ENCODE data around the gene ALOX5AP. TPM values are rescaled to one million over a fixed set of nuclear protein-coding genes. Genes with fewer than 3 reads are reported as not detected.
A peak's percentile ranks its signal among the peaks of the same experiment; 100 is the strongest.

ALOX5AP gene
- total and polyA plus RNA-seq, 10 of the 15 experiments (the other 5 are each of a cell fraction or from before 2014, with no cell fraction given), result 45.9 to 426 (median 109) TPM

DNA sequence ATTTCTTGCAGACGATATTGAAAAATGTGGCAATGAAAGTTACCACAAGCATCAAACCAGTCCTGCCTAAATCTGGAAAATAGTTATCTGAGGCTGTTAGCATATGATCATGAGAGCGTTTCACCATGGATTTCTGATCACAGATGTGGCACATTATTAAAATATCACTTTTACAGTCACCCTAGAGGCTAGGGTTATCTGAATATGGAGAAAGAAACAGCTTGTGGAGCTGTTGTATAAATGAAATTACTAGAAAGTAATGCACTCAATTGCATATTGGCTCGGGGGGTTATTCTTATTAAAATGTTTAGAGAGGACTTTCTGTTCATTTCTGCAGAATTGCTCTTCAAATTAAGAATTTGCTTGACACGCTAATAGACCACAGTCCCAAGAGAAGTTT lies 35.6 kb downstream of the ALOX5AP start (continued):
- no peak for TF ChIP-seq ESRRA (IDR thresholded peaks at IDR 0.05; ENCODE audit: low read length)
- TF ChIP-seq NFYB (IDR thresholded peaks at IDR 0.05; ENCODE audit: insufficient read depth, low read depth, low read length), result no peak
- TF ChIP-seq DPF2 (IDR thresholded peaks at IDR 0.05), result no peak
- no peak for TF ChIP-seq SREBF2 (IDR thresholded peaks at IDR 0.05; ENCODE audit: low read length)

DNA sequence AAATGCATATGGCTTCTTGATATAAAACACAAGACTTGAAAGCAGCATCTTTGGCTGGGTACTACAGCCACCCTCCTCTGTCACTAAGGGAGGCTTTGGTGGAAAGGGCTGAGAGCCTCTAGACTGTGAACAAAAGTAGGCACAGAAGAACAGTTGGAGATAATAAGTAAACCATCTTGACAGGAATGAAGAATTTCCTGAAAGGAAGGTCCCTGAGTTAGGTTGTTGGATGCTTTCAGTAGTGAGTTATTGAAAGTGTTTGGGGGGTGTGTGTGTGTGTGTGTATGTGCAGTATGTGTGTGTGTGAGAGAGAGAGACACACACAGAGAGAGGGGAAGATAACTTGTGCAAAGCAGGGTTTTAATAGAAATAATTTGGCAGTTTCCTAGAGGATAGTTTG lies 38.2 kb downstream of the ALOX5AP start:
- CTCF ChIA-PET, result no interaction called here
- no TSS peak for BruUV-seq (replicated peaks)
- Histone ChIP-seq H3K79me2 (ENCODE audit: control insufficient read depth, insufficient read depth, low read length) (no peaks in the 10 kb centered on the region), H3K27me3 (replicated peaks in 1 of 2; ENCODE audit: control insufficient read depth in 2 of 2, insufficient read depth in 2 of 2, low read length in 1 of 2) (no peaks in the 10 kb centered on the region), H3K9me3 (replicated peaks; ENCODE audit: control insufficient read depth, insufficient read depth, low read length) (no peaks in the 10 kb centered on the region; the same call in 2 of the 3 replicates), H3K36me3 (ENCODE audit: control insufficient read depth in 2 of 2, insufficient read depth in 2 of 2, low read length in 1 of 2) (no peaks in the 10 kb centered on the region), H3K27ac (ENCODE audit: control insufficient read depth, insufficient read depth) (no peak overlapping the region), H3K4me2 (ENCODE audit: control insufficient read depth, insufficient read depth) (no peak overlapping the region), H4K20me1 (ENCODE audit: control insufficient read depth, insufficient read depth) (no peaks in the 10 kb centered on the region), H3K4me1 (ENCODE audit: control insufficient read depth, insufficient read depth, low read length) (no peaks in the 10 kb centered on the region), H2AFZ (ENCODE audit: control insufficient read depth, low read depth, low read length) (no peak overlapping the region), H3K9ac (ENCODE audit: control insufficient read depth, insufficient read depth, low read length) (no peak overlapping the region), H3K4me3 (no peak overlapping the region)
- intact Hi-C loops (cut with micrococcal nuclease; ENCODE audit: unreplicated experiment) (no loop called here), in situ Hi-C loops (cut with MboI) (no loop called here)
- POLR2A ChIA-PET, result no interaction called here
- ATAC-seq (no peak), FAIRE-seq (no peak), DNase-seq (ENCODE audit: low read depth, low spot score) (no peak)
- SMC1A ChIA-PET (ENCODE audit: uncharacterized antibody, unreplicated experiment), result no interaction called here
- RAD21 ChIA-PET (ENCODE audit: unreplicated experiment), result no interaction called here
- no peak for TF ChIP-seq SMARCA5 (IDR thresholded peaks at IDR 0.05)
- TF ChIP-seq EED (IDR thresholded peaks at IDR 0.05; ENCODE audit: low read depth), result no peak

DNA sequence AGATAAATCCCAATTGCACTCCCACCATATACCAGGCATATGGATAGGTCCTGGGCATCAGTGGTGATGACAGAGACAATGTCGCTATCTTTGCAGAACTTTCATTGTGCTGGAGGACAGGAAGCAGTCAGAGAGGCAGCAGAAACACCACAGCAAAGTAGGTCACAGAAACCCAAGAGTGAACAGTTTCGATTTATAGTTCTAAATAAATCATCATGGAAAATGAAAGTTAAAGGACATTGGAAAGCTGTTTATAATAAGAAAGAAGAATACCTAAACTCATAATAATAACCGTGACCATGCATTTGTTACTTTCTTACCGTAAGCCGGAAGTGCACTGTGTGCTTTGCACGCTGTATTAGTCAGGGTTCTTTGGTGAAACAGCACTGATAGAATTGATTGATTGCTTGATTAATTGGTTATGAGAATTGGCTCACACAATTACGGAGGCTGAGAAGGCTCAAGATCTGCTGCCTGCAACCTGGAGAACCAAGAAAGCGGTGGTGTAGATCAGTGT lies 38.9 kb downstream of the ALOX5AP start:
- FAIRE-seq (no peak), DNase-seq (ENCODE audit: low read depth, low spot score) (no peak), ATAC-seq (peak; percentile 84)
- intact Hi-C loops (cut with micrococcal nuclease; ENCODE audit: unreplicated experiment) (no loop called here), in situ Hi-C loops (cut with MboI) (no loop called here)
- no peaks in the 10 kb centered on the region; the same call in 2 of the 3 replicates for H3K9me3 ChIP-seq (replicated peaks; ENCODE audit: control insufficient read depth, insufficient read depth, low read length)
- CTCF ChIA-PET, result no interaction called here
- no TSS peak for BruUV-seq (replicated peaks)
- no peaks in the 10 kb centered on the region for H4K20me1 ChIP-seq (ENCODE audit: control insufficient read depth, insufficient read depth)
- H3K79me2 ChIP-seq (ENCODE audit: control insufficient read depth, insufficient read depth, low read length), result no peaks in the 10 kb centered on the region
- POLR2A ChIA-PET, result no interaction called here
- H3K4me1 ChIP-seq (ENCODE audit: control insufficient read depth, insufficient read depth, low read length), result no peaks in the 10 kb centered on the region
- H3K27me3 ChIP-seq (replicated peaks in 1 of 2; ENCODE audit: control insufficient read depth in 2 of 2, insufficient read depth in 2 of 2, low read length in 1 of 2), result no peaks in the 10 kb centered on the region
- H3K36me3 ChIP-seq (ENCODE audit: control insufficient read depth in 2 of 2, insufficient read depth in 2 of 2, low read length in 1 of 2), result no peaks in the 10 kb centered on the region
- H2AFZ ChIP-seq (ENCODE audit: control insufficient read depth, low read depth, low read length), result no peak overlapping the region
- H3K27ac ChIP-seq (ENCODE audit: control insufficient read depth, insufficient read depth), result no peak overlapping the region
- SMC1A ChIA-PET (ENCODE audit: uncharacterized antibody, unreplicated experiment), result no interaction called here
- no peak overlapping the region for H3K4me3 ChIP-seq
- no peak overlapping the region for H3K9ac ChIP-seq (ENCODE audit: control insufficient read depth, insufficient read depth, low read length)
- RAD21 ChIA-PET (ENCODE audit: unreplicated experiment), result interaction anchor here (0.6 kb wide), 1 partner anchor 30 kb away, joined by 3 read pairs; no protein-coding TSS in a partner anchor
- no peak overlapping the region for H3K4me2 ChIP-seq (ENCODE audit: control insufficient read depth, insufficient read depth)
- WGBS (ENCODE audit: insufficient coverage, insufficient replicate concordance, low lambda C conversion rate, missing lambda C conversion rate), result 80% methylated on average over 8 of the region's 8 CpGs
- TF ChIP-seq HDAC6 (IDR thresholded peaks at IDR 0.05; ENCODE audit: unreplicated experiment) (no peak), MEF2A (IDR thresholded peaks at IDR 0.05; ENCODE audit: insufficient read depth, low read depth, low read length) (no peak)
- TF ChIP-seq, protein P1, sequence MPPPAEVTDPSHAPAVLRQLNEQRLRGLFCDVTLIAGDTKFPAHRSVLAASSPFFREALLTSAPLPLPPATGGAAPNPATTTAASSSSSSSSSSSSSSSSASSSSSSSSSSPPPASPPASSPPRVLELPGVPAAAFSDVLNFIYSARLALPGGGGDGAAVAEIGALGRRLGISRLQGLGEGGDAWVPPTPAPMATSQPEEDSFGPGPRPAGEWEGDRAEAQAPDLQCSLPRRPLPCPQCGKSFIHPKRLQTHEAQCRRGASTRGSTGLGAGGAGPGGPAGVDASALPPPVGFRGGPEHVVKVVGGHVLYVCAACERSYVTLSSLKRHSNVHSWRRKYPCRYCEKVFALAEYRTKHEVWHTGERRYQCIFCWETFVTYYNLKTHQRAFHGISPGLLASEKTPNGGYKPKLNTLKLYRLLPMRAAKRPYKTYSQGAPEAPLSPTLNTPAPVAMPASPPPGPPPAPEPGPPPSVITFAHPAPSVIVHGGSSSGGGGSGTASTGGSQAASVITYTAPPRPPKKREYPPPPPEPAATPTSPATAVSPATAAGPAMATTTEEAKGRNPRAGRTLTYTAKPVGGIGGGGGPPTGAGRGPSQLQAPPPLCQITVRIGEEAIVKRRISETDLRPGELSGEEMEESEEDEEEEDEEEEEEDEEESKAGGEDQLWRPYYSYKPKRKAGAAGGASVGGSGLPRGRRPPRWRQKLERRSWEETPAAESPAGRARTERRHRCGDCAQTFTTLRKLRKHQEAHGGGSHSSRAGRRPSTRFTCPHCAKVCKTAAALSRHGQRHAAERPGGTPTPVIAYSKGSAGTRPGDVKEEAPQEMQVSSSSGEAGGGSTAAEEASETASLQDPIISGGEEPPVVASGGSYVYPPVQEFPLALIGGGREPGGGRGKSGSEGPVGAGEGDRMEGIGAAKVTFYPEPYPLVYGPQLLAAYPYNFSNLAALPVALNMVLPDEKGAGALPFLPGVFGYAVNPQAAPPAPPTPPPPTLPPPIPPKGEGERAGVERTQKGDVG (CRISPR knock-in tag; IDR thresholded peaks at IDR 0.05), result no peak
- TF ChIP-seq, protein P2, sequence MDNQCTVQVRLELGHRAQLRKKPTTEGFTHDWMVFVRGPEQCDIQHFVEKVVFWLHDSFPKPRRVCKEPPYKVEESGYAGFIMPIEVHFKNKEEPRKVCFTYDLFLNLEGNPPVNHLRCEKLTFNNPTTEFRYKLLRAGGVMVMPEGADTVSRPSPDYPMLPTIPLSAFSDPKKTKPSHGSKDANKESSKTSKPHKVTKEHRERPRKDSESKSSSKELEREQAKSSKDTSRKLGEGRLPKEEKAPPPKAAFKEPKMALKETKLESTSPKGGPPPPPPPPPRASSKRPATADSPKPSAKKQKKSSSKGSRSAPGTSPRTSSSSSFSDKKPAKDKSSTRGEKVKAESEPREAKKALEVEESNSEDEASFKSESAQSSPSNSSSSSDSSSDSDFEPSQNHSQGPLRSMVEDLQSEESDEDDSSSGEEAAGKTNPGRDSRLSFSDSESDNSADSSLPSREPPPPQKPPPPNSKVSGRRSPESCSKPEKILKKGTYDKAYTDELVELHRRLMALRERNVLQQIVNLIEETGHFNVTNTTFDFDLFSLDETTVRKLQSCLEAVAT (IDR thresholded peaks at IDR 0.05), result 0 out of 2 replicates have a peak, but pooled peaks have one; percentile 41
- TF ChIP-seq, protein P3, sequence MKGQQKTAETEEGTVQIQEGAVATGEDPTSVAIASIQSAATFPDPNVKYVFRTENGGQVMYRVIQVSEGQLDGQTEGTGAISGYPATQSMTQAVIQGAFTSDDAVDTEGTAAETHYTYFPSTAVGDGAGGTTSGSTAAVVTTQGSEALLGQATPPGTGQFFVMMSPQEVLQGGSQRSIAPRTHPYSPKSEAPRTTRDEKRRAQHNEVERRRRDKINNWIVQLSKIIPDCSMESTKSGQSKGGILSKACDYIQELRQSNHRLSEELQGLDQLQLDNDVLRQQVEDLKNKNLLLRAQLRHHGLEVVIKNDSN (IDR thresholded peaks at IDR 0.05; ENCODE audit: borderline replicate concordance, extremely low read length, insufficient read depth, low read depth, low read length), result no peak

Measured in GM12878 (cell line).